ENCODE data around the gene PSMA6.

- TF ChIP-seq CTCF (IDR thresholded peaks at IDR 0.05; ENCODE audit: low read depth, low read length, poor library complexity, severe bottlenecking) (no peak), EZH2phosphoT487 (IDR thresholded peaks at IDR 0.05; ENCODE audit: borderline replicate concordance, low read length) (no peak)
Measured at GRCh38 chr14:35299708-35300107, 7.5 kb downstream of the PSMA6 start.

All from DOHH2 (cell line).